Brain pericyte (primary cell): ENCODE results near the gene AGT.
"Not testable (repeated sequence)": the region's sequence is repeated elsewhere in the genome, so short reads cannot be mapped to it uniquely, and the experiment has no call there.

Source experiments
- DNase-seq: peaks from one replicate; pipeline ENCODE4 v3.0.0-alpha.2; 2012; ENCODE audit warnings: low read depth, low spot score

Gene AGT

DNA sequence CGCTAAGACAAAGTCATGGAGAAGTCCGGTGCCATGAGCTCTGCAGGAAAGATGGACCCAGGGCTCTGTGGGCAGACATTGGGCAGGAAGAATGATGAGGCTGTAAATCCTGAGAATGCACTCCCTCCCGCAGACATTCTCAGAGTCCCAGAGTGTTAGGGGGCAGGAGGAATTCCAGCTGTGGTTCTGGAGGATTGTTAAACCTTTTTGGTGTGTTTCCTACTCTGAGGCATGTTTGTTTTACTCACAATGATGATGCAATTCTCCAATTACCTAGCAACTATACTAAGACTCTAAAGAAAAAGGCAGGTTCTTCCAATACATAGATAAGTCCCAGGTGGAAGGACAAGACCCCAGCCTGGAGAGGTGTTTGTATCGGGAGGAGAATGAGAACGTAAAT, 30.5 kb upstream of the AGT start:
- no peak for DNase-seq

DNA sequence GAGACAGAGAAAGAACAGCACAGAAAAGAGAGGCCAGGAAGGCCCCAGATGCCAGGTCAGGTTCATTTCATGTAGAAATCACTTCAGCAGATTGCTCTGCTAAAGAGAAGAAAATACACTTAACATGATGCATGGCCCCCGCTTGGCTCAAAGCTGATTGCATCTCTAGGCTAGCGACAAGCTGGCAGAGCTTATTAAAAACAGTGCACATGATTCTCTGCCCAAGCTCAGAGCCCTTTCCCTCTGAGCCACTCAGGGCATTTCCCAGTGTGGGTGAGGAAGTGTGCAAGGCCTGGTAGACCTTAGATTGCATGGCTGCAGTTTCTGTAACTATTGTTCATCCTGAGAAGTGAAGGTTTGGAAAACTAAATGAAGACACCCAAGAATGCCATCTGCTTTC, 30.0 kb upstream of the AGT start:
- no peak for DNase-seq

DNA sequence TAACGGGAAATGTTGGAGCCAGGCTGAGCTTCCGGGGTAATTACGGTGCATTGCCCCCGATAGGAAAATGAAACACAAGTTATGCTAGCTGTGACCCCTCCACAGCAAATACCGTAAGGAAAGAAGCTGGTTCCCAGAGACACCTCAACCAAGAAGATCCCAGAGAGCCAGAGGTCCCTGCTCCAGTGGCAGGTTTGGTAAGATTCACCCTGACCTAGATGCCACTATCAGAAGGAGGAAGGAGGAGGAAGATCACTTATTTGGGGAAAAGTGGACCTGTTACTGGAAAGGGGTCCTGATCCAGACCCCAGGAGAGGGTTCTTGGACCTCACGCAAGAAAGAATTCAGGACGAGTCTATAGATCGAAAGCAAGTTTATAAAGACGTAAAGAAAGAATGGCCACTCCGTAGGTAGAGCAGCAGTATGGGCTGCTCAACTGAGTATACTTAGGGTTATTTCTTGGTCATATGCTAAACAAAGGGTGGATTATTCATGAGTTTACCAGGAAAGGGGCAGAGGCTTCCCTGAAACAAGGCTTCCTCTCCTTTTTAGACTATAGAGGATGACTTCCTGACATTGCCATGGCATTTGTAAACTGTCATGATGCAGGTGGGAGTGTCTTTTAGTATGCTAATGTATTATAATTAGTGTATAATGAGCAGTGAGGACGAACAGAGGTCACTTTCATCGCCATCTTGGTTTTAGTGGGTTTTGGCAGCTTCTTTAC, 25.8 kb upstream of the AGT start:
- DNase-seq: no peak

DNA sequence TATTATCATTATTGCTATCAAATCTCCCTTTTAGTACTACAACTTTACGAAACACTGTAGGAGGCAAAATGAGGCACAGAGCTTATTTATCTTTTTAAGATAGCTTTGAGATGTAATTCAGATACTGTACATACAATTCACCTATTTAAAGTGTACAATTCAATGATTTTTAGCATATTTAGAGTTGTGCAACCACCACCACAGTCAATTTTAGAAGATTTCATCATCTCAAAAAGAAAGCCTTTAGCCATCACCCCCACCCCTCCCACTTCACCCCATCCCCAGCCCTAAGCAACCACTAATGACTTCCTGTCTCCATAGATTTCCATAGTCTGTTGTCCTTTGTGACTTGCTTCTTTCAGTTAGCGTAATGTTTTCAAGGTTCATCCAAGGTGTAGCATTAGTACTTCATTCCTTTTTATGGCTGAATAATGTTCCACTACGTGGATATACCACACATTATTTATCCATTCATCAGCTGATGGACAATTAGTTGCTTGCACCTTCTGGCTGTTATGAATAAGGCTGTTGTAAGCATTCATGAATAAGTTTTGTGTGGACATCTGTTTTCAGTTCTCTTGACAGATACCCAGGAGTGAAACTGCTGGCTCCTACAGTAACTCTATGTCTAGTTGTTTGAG, 23.8 kb upstream of the AGT start:
- no peak for DNase-seq

DNA sequence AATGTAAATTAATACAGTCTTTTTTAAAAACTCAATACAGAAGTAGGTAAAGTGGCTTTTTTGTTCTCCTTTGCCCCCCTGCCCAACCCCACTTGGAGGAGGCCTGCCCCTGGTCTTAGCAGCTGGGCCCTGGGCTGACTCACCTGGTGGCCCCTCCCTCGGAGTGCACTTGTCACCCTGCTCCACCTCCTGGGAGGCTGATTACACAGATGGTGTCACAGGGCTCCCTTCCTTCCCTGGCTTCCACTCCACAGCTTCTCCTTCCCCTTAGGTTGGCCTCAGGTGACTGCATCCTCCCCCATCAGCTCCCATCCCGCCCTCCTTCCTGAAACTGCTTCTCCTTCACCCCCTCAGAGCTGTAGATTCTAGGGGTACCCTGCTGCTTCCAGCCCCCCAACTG, 21.5 kb upstream of the AGT start:
- DNase-seq: no peak

DNA sequence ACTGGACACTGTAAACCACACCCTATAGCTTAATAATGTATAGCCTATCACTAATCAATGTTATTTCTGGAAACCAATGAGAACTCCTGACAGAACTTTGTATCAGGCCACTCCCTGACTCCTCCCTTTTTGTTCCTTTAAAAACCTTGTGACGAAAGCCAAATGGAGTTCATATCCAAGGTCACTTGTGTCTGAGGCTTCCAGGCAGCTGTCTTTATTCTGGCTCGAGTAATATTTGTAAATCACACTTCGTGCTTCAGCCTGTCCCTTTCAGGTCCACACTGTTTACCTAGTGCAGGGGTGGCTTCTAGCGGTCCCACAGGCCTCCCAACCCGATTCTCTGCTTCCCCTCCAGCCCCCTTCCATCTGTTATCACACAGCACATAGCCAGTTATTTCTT, 17.1 kb upstream of the AGT start:
- DNase-seq: no peak

DNA sequence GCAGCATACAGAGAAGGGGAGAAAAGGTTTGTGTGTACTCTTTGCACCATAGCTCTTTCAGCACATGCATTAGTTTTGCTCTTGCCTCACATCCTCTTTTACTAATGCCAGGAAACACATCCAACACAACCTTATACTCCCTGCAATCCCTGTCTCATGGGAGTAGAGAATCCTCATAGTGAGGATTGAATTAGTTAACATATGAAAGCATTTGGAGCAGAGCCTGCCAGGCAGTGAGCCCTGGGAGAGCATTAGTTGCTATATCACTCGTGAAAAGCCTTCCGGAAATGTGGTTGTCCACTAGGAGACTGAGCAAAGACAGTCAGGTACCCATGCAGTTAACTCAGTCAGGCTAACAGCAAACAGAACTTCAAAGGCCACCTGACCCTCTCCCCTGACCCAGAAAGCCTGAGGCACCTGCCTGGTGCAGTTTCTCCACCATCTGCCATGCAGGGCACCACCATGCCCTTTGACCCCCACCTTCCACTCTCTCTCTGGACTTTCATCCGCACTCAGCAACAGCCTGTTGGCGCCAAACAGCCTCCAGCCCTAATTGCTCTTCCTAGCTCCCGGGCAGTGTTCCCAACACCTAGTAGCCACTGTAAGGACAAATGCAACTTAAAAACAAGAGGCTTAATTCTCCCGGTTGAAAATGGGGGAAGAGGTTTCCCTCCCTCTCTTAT, 14.9 kb upstream of the AGT start:
- no peak for DNase-seq

DNA sequence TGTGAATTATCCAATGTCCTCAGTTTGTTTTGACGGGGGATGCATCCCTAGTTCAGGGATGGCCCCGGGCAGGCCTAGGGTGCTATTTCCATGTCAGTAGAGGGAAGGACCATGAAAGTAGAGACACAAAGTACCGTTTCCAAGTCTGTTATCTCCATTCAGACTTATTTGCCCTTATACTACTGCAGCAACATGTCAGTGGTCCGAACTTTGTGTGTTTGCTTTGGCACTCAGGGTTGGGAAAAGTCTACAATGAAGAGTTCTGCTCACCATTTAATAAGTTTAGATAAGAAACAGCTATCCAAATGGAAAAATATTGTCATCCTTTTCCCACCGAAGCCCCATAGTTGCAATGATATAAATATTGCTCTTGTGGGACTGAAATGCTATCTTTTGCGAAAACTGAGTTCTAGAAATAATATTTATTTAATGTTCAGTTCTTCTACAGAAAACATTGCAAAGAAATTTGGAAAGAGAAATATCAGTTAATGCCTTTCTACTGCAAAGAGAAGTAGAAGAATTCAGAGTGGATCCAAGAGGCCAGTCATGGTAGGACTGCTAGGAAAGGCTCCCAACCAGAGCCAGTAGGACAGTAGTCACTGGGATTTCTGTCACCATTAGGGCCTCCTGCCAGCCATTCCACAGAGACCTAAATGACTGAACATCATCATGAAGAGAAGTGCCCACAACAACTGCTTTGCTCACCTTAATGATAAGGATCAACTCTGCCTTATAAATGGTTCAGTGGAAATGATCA, 11.5 kb upstream of the AGT start:
- DNase-seq: no peak

DNA sequence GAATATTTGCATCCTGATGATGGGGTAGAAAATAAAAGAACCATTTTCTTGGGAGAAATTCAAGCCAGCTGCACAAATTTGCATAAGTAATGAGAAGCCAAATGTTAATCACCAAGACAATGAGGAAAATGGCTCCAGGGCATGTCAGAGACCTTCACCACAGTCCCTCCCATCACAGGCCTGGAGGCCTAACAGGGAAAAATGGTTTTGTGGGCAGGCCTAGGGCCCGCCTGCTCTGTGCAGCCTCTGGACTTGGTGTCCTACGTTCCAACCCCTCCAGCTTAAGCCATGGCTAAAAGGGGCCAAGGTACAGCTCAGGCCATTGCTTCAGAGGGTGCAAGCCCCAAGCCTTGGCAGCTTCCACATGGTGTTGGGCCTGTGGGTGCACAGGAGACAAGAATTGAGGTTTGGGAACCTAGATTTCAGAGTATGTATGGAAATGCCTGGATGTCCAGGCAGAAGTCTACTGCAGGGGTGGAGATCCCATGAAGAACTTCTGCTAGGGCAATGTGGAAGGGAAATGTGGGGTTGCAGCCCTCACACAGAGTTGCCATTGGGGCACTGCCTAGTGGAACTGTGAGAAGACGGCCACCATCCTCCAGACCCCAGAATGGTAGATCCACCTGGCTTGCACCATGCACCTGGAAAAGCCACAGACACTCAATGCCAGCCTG, 8.1 kb upstream of the AGT start:
- DNase-seq: not testable (repeated sequence)

DNA sequence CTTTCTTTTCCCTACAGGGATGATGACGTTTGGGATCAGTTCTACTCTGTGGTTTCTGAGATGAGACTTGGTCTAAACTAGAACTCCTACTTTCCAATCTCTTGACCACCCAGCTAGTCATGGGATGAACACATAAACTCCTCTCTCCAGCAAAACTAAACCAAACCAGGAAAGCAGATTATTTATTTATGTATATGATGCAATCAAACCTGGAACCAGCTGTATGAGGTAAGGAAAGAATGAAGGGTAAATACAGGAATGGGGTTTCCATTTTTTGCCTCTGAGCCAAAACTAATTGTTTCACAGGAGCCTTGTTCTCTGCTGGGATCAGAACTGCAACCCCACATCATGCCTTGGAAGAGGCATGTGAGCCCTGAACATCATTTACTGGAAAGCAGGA, 3.3 kb upstream of the AGT start:
- no peak for DNase-seq

DNA sequence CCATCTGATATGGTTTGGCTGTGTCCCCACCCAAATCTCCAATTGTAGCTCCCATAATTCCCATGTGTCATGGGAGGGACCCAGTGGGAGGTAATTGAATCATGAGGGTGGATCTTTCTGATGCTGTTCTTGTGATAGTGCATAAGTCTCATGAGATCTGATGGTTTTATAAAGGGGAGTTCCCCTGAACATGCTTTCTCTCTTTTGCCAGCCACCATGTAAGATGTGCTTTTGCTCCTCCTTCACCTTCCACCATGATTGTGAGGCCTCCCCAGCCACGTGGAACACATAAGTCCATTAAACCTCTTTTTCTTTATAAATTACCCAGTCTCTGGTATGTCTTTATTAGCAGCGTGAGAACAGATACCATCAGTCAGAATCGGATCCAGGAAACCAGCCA, 2.5 kb upstream of the AGT start:
- not testable (repeated sequence) for DNase-seq

DNA sequence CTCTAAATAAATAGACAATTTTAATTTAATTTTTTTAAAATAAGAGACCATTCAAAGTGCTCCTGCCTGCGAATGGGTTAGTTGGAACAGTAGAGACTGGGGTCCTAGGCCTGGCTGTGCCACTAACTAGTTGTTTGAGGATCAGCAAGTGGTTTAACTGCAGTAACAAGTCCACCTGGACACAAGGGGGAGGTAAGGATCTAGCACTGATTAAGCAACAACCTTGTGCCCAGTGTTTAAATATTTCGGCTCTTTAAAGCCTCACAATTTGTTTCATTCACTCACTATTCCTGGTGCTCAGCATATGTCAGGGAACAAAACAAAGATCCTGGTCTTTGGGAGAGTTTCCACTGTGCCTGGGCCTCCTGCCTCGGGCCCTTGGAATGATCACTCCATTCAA, 1.6 kb upstream of the AGT start:
- no peak for DNase-seq

DNA sequence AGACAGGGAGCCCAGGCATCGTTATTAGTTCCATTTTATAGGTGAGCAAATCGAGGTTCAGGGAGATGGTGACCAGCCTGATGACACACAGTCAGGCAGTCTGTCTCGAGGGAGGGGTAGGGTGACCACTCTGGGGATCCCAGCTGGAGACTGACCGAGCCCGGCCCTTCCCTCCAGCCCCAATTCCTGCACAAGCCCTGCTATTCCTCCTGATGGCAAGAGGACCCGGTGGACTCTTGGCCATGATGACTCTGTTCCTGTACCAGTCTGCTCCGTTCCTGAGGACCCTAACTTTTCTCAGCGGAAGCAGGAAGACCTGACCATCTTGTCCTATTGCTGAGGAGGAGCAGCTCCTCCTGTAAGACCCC, 391 bp downstream of the AGT start:
- DNase-seq: no peak

DNA sequence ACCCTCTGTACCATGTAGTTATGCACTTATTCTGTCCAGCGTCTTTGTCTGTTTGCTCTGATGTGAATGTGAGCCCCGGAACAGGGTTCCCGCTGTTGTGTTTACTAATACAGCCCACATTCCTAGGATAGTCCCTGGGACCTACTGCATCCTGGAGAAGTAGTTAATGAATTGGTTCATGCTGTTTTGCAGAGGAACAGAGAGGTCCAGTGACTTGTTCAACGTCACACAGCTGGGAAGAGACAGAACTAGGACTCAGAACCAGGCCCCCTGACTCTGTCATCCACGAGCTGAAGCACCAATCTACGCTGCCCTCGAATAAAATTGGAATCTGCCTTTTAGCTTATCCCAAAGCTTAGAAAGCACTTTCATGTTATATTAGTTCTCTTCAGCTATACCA, 784 bp downstream of the AGT start:
- no peak for DNase-seq

DNA sequence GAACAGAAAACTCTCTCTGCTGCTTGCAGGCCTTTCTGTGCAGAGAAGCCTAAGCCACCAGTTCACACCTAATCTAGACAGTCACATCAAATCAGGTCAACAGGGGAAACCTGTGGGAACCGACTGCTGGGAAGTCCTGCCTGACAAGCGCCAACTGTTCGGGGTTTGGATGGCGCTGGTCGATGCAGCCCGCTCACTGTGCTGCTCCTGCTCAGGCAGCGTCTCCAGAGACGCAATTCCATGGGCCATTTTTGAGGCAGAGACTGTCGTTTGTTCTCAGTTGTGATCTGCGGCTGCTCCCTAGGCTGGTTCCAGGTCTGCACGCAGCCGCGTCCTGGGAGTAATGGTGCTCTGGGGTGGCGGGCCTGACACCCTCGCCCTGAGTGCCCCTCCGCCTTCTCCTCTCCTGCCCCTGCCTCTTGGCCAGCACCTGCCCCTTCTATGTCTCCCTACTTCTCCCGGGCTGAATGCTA, 1.4 kb downstream of the AGT start:
- DNase-seq: no peak

DNA sequence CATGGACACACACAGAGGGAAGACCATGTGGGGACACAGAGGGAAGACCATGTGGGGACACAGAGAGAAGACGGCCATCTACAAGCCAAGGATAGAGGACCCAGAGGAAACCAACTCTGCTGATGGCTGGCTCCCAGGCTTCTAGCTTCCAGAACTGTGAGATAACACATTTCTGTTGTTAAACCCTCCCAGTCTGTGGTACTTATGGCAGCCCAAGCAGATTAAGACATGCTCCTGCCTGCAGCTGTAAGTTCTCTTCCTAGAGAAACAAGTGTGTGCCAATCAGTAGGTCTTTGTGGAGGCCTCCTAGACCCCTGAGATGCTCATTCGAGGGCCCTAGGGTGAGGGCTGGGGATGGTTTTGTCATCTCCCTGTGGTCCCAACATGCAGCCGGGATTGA, 2.7 kb downstream of the AGT start:
- no peak for DNase-seq

DNA sequence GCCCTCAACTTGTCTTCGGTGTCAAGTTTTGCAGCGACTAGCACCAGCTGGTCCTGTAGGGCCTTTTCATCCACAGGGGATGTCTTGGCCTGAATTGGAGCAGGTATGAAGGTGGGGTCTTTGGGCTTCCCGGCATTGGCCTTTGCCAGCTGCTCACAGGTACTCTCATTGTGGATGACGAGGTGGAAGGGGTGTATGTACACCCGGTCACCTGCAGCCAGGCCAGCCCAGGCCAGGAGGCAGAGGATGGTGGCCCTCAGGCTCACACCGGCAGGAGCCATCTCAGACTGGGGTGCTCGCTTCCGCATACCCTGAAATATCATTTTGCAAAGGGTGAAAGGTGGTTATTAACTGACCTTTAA, 3.4 kb downstream of the AGT start:
- DNase-seq: no peak

DNA sequence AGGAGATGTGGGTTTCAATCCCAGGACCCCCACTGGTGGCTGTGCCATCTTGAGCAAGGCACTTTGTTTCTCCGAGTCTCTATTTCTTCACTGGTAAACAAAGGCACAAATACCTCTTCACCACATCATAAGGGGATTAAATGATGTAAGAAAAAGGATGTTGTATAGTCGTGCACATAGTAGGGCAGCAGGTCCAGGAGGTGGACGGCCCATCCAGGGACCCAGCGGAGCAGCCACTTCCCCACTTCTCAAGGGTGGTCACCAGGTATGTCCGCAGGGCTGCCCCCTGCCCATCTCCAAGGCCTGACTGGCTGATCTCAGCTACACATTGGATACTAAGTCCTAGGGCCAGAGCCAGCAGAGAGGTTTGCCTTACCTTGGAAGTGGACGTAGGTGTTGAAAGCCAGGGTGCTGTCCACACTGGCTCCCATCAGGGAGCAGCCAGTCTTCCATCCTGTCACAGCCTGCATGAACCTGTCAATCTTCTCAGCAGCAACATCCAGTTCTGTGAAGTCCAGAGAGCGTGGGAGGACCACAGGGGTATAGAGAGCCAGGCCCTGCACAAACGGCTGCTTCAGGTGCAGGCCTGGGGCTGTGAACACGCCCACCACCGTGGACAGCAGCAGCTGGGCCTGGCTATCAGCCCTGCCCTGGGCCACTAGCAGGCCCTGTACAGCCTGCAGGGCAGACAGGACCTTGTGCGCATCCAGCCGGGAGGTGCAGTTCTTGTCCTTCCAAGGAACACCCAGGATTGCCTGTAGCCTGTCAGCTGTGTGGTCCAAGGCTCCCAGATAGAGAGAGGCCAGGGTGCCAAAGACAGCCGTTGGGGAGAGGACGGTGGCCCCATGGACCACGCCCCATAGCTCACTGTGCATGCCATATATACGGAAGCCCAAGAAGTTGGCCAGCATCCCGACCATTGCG, 4.0 kb downstream of the AGT start:
- no peak for DNase-seq

DNA sequence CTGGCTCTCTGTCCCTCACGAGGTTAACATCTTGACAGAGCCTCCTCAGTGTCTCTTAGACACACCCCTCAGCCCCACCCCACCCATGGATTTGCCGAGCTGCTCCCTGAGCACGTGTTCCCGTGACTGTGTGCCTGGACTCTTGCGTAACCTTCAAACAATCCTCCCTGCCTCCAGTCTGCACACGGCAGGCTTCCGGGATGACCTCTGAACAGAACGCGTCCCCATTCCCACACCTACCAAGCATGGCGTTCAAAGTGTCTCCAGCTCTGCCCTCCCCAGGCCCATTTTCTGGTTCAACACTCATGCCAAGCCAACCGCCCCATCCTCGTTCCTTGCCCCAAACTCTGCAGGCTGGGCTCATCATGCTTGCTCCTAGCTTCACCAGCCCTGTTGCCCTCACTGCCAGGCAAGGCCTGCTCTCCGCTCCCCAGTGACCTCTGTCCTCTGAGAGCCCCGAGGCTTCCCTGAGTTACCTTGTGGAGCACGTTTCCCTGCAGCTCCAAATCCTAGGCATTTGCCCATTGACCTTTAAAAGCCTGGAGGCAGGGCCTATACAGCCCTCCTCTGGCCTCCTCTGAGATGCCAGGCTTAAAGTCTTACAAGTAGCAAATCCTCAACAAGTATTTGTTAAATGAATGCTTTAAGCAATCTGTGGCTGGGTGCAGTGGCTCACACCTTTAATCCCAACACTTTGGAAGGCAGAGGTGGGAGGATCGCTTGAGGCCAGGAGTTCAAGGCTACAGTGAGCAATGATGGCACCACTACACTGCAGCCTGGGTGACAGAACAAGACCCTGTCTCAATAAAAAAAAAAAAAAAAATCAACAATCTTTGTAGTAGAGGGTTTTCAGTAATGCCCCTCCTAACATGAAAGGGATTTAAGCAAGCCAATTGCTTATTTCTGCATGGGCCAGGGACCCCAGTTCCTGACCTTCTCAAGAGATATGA, 5.0 kb downstream of the AGT start:
- DNase-seq: no peak
